Measurements from ENCODE around the gene GNAQ. TPM values are rescaled to one million over a fixed set of nuclear protein-coding genes. Genes with fewer than 3 reads are reported as not detected.
"Not testable (repeated sequence)": the region's sequence is repeated elsewhere in the genome, so short reads cannot be mapped to it uniquely, and the experiment has no call there.

GNAQ gene
- total and polyA plus RNA-seq, 5 donors from 2014 or later = 8.5 to 79.4 (median 17.4) TPM

GRCh38 chr9:78054218-78054617, 22.6 kb upstream of the GNAQ start:
- H3K4me1 Mint-ChIP-seq = peaks cover 12 to 28% (median 13%) of the 10 kb centered on the region in 4 donors

GRCh38 chr9:78053627-78054026, 22.0 kb upstream of the GNAQ start:
- H3K4me3 ChIP-seq (ENCODE audit: low read depth, low read length) = no peak overlapping the region
- H3K27me3 Mint-ChIP-seq = peaks cover 9% of the 10 kb centered on the region
- H3K9me3 Mint-ChIP-seq = peaks cover 0 to 15% (median 5%) of the 10 kb centered on the region in 7 donors
- H3K27me3 ChIP-seq (ENCODE audit: control insufficient read depth, insufficient read depth, low read length) = no peaks in the 10 kb centered on the region
- H3K9me3 ChIP-seq (ENCODE audit: control insufficient read depth in 2 of 2, low read length in 2 of 2) = peaks cover 0 to 2% of the 10 kb centered on the region in 2 experiments
- DNase-seq = peak in 1 of 3 donors; percentile 46
- peaks cover 12 to 28% (median 13%) of the 10 kb centered on the region in 4 donors for H3K4me1 Mint-ChIP-seq
- peak overlapping the region in 3 of 4 donors; percentile 16 to 61 (median 48) for H3K4me3 Mint-ChIP-seq
- ATAC-seq (ENCODE audit: low read depth in 2 of 2) = no peak
- no peaks in the 10 kb centered on the region for H3K36me3 ChIP-seq (ENCODE audit: control insufficient read depth, insufficient read depth, low read length)
- no peak overlapping the region for H3K27ac ChIP-seq (ENCODE audit: insufficient read depth, low read length, poor library complexity, severe bottlenecking)
- H3K4me1 ChIP-seq (ENCODE audit: control insufficient read depth, insufficient read depth, low read length, poor library complexity, severe bottlenecking) = peaks cover 15% of the 10 kb centered on the region
- peaks cover 9% of the 10 kb centered on the region for H3K36me3 Mint-ChIP-seq
- H3K27ac Mint-ChIP-seq = peak overlapping the region in 1 of 3 donors; percentile 77

More at GRCh38 chr9:78054218-78054617, 22.6 kb upstream of the GNAQ start:
- H3K36me3 Mint-ChIP-seq; H3K9me3 ChIP-seq (ENCODE audit: control insufficient read depth in 2 of 2, low read length in 2 of 2); ATAC-seq (ENCODE audit: low read depth in 2 of 2); H3K36me3 ChIP-seq (ENCODE audit: control insufficient read depth, insufficient read depth, low read length); H3K27ac ChIP-seq (ENCODE audit: insufficient read depth, low read length, poor library complexity, severe bottlenecking); H3K27me3 Mint-ChIP-seq; H3K27me3 ChIP-seq (ENCODE audit: control insufficient read depth, insufficient read depth, low read length): not testable (repeated sequence)
- Histone ChIP-seq H3K4me1 (ENCODE audit: control insufficient read depth, insufficient read depth, low read length, poor library complexity, severe bottlenecking) (peaks cover 15% of the 10 kb centered on the region), H3K4me3 (ENCODE audit: low read depth, low read length) (peak overlapping the region; percentile 19)
- peak; percentile 11 to 61 (median 24) for DNase-seq
- Mint-ChIP-seq H3K9me3 (peaks cover 0 to 17% (median 5%) of the 10 kb centered on the region in 7 donors), H3K4me3 (peak overlapping the region; percentile 16 to 74 (median 54)), H3K27ac (peak overlapping the region in 2 of 3 donors; percentile 27 to 77)

GRCh38 chr9:78050421-78050820, 18.8 kb upstream of the GNAQ start:
- H3K4me3 ChIP-seq (ENCODE audit: low read depth, low read length) = no peak overlapping the region
- Mint-ChIP-seq H3K4me3 (no peak overlapping the region), H3K27me3 (peaks cover 13% of the 10 kb centered on the region), H3K4me1 (peaks cover 12 to 27% (median 12%) of the 10 kb centered on the region in 4 donors), H3K9me3 (peaks cover 0 to 2% (median 0%) of the 10 kb centered on the region in 7 donors), H3K36me3 (peaks cover 6% of the 10 kb centered on the region), H3K27ac (no peak overlapping the region)
- H3K9me3 ChIP-seq (ENCODE audit: control insufficient read depth in 2 of 2, low read length in 2 of 2) = no peaks in the 10 kb centered on the region
- peaks cover 15% of the 10 kb centered on the region for H3K4me1 ChIP-seq (ENCODE audit: control insufficient read depth, insufficient read depth, low read length, poor library complexity, severe bottlenecking)
- DNase-seq = no peak
- H3K27ac ChIP-seq (ENCODE audit: insufficient read depth, low read length, poor library complexity, severe bottlenecking) = no peak overlapping the region
- no peaks in the 10 kb centered on the region for H3K27me3 ChIP-seq (ENCODE audit: control insufficient read depth, insufficient read depth, low read length)
- ATAC-seq (ENCODE audit: low read depth in 2 of 2) = no peak
- H3K36me3 ChIP-seq (ENCODE audit: control insufficient read depth, insufficient read depth, low read length) = no peaks in the 10 kb centered on the region

GRCh38 chr9:78049484-78049883, 17.9 kb upstream of the GNAQ start:
- H3K9me3 Mint-ChIP-seq = no peaks in the 10 kb centered on the region

GRCh38 chr9:78047106-78047505, 15.5 kb upstream of the GNAQ start:
- Mint-ChIP-seq H3K4me3 (no peak overlapping the region), H3K9me3 (no peaks in the 10 kb centered on the region), H3K36me3 (peaks cover 4% of the 10 kb centered on the region), H3K27ac (no peak overlapping the region), H3K27me3 (peaks cover 23% of the 10 kb centered on the region), H3K4me1 (peaks cover 0 to 2% (median 0%) of the 10 kb centered on the region in 4 donors)
- DNase-seq (no peak), ATAC-seq (ENCODE audit: low read depth in 2 of 2) (no peak)
- Histone ChIP-seq H3K27ac (ENCODE audit: insufficient read depth, low read length, poor library complexity, severe bottlenecking) (no peak overlapping the region), H3K36me3 (ENCODE audit: control insufficient read depth, insufficient read depth, low read length) (no peaks in the 10 kb centered on the region), H3K27me3 (ENCODE audit: control insufficient read depth, insufficient read depth, low read length) (peaks cover 1% of the 10 kb centered on the region), H3K4me1 (ENCODE audit: control insufficient read depth, insufficient read depth, low read length, poor library complexity, severe bottlenecking) (no peaks in the 10 kb centered on the region), H3K4me3 (ENCODE audit: low read depth, low read length) (no peak overlapping the region), H3K9me3 (ENCODE audit: control insufficient read depth in 2 of 2, low read length in 2 of 2) (no peaks in the 10 kb centered on the region)

More at GRCh38 chr9:78049484-78049883, 17.9 kb upstream of the GNAQ start:
- H3K27ac ChIP-seq (ENCODE audit: insufficient read depth, low read length, poor library complexity, severe bottlenecking) = no peak overlapping the region
- H3K4me1 ChIP-seq (ENCODE audit: control insufficient read depth, insufficient read depth, low read length, poor library complexity, severe bottlenecking) = peaks cover 12% of the 10 kb centered on the region
- Mint-ChIP-seq H3K27ac (no peak overlapping the region), H3K4me3 (no peak overlapping the region), H3K4me1 (peaks cover 11 to 19% (median 12%) of the 10 kb centered on the region in 4 donors), H3K27me3 (peaks cover 14% of the 10 kb centered on the region), H3K36me3 (peaks cover 4% of the 10 kb centered on the region)
- peaks cover 1% of the 10 kb centered on the region for H3K27me3 ChIP-seq (ENCODE audit: control insufficient read depth, insufficient read depth, low read length)
- DNase-seq = no peak
- H3K4me3 ChIP-seq (ENCODE audit: low read depth, low read length) = no peak overlapping the region
- no peaks in the 10 kb centered on the region for H3K9me3 ChIP-seq (ENCODE audit: control insufficient read depth in 2 of 2, low read length in 2 of 2)
- H3K36me3 ChIP-seq (ENCODE audit: control insufficient read depth, insufficient read depth, low read length) = no peaks in the 10 kb centered on the region
- ATAC-seq (ENCODE audit: low read depth in 2 of 2) = no peak

- Histone ChIP-seq H3K9me3 (ENCODE audit: control insufficient read depth in 2 of 2, low read length in 2 of 2) (no peaks in the 10 kb centered on the region), H3K27me3 (ENCODE audit: control insufficient read depth, insufficient read depth, low read length) (peaks cover 4% of the 10 kb centered on the region), H3K27ac (ENCODE audit: insufficient read depth, low read length, poor library complexity, severe bottlenecking) (no peak overlapping the region), H3K36me3 (ENCODE audit: control insufficient read depth, insufficient read depth, low read length) (no peaks in the 10 kb centered on the region), H3K4me1 (ENCODE audit: control insufficient read depth, insufficient read depth, low read length, poor library complexity, severe bottlenecking) (no peaks in the 10 kb centered on the region), H3K4me3 (ENCODE audit: low read depth, low read length) (no peak overlapping the region)
- H3K27me3 Mint-ChIP-seq = peaks cover 25% of the 10 kb centered on the region
- H3K4me1 Mint-ChIP-seq = peaks cover 0 to 2% (median 0%) of the 10 kb centered on the region in 4 donors
- no peak for ATAC-seq (ENCODE audit: low read depth in 2 of 2)
- no peak overlapping the region for H3K4me3 Mint-ChIP-seq
- H3K27ac Mint-ChIP-seq = no peak overlapping the region
- no peak for DNase-seq
- no peaks in the 10 kb centered on the region for H3K9me3 Mint-ChIP-seq
- H3K36me3 Mint-ChIP-seq = peaks cover 4% of the 10 kb centered on the region
Measured at GRCh38 chr9:78046112-78046511, 14.5 kb upstream of the GNAQ start.

GRCh38 chr9:78044886-78045285, 13.3 kb upstream of the GNAQ start:
- Mint-ChIP-seq H3K27me3 (peaks cover 29% of the 10 kb centered on the region), H3K36me3 (peaks cover 4% of the 10 kb centered on the region), H3K27ac (peak overlapping the region in 1 of 3 donors; percentile 21), H3K9me3 (no peaks in the 10 kb centered on the region), H3K4me3 (no peak overlapping the region), H3K4me1 (peaks cover 0 to 2% (median 0%) of the 10 kb centered on the region in 4 donors)
- H3K9me3 ChIP-seq (ENCODE audit: control insufficient read depth in 2 of 2, low read length in 2 of 2) = no peaks in the 10 kb centered on the region
- H3K27me3 ChIP-seq (ENCODE audit: control insufficient read depth, insufficient read depth, low read length) = peaks cover 4% of the 10 kb centered on the region
- H3K4me1 ChIP-seq (ENCODE audit: control insufficient read depth, insufficient read depth, low read length, poor library complexity, severe bottlenecking) = no peaks in the 10 kb centered on the region
- DNase-seq (no peak), ATAC-seq (ENCODE audit: low read depth in 2 of 2) (no peak)
- H3K4me3 ChIP-seq (ENCODE audit: low read depth, low read length) = no peak overlapping the region
- no peaks in the 10 kb centered on the region for H3K36me3 ChIP-seq (ENCODE audit: control insufficient read depth, insufficient read depth, low read length)
- no peak overlapping the region for H3K27ac ChIP-seq (ENCODE audit: insufficient read depth, low read length, poor library complexity, severe bottlenecking)

- Mint-ChIP-seq H3K27me3 (peaks cover 29% of the 10 kb centered on the region), H3K9me3 (no peaks in the 10 kb centered on the region), H3K36me3 (no peaks in the 10 kb centered on the region), H3K4me1 (no peaks in the 10 kb centered on the region), H3K27ac (no peak overlapping the region), H3K4me3 (no peak overlapping the region)
- no peak overlapping the region for H3K27ac ChIP-seq (ENCODE audit: insufficient read depth, low read length, poor library complexity, severe bottlenecking)
- no peak for ATAC-seq (ENCODE audit: low read depth in 2 of 2)
- no peaks in the 10 kb centered on the region for H3K9me3 ChIP-seq (ENCODE audit: control insufficient read depth in 2 of 2, low read length in 2 of 2)
- peaks cover 4% of the 10 kb centered on the region for H3K27me3 ChIP-seq (ENCODE audit: control insufficient read depth, insufficient read depth, low read length)
- no peak for DNase-seq
- H3K4me1 ChIP-seq (ENCODE audit: control insufficient read depth, insufficient read depth, low read length, poor library complexity, severe bottlenecking) = no peaks in the 10 kb centered on the region
- H3K36me3 ChIP-seq (ENCODE audit: control insufficient read depth, insufficient read depth, low read length) = no peaks in the 10 kb centered on the region
- H3K4me3 ChIP-seq (ENCODE audit: low read depth, low read length) = no peak overlapping the region
Measured at GRCh38 chr9:78044189-78044588, 12.6 kb upstream of the GNAQ start.

Measured in CD4-positive, CD25-positive, alpha-beta regulatory T cell (primary cell).